ENCODE measurements around the gene FARS2.

GRCh38 chr6:5670811-5671561 is 409.7 kb downstream of the FARS2 start:
- TF ChIP-seq POLR2AphosphoS5 (IDR thresholded peaks at IDR 0.05) (no peak), POLR2A (IDR thresholded peaks at IDR 0.05) (no peak)
- TF ChIP-seq, protein P1, sequence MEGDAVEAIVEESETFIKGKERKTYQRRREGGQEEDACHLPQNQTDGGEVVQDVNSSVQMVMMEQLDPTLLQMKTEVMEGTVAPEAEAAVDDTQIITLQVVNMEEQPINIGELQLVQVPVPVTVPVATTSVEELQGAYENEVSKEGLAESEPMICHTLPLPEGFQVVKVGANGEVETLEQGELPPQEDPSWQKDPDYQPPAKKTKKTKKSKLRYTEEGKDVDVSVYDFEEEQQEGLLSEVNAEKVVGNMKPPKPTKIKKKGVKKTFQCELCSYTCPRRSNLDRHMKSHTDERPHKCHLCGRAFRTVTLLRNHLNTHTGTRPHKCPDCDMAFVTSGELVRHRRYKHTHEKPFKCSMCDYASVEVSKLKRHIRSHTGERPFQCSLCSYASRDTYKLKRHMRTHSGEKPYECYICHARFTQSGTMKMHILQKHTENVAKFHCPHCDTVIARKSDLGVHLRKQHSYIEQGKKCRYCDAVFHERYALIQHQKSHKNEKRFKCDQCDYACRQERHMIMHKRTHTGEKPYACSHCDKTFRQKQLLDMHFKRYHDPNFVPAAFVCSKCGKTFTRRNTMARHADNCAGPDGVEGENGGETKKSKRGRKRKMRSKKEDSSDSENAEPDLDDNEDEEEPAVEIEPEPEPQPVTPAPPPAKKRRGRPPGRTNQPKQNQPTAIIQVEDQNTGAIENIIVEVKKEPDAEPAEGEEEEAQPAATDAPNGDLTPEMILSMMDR (IDR thresholded peaks at IDR 0.05): no peak
